ENCODE data around the gene PER2. TPM values are rescaled to one million over a fixed set of nuclear protein-coding genes. Genes with fewer than 3 reads are reported as not detected.

PER2 gene
- total RNA-seq, 6 experiments from 2014 or later: 4.3 to 5.7 (median 4.5) TPM

DNA sequence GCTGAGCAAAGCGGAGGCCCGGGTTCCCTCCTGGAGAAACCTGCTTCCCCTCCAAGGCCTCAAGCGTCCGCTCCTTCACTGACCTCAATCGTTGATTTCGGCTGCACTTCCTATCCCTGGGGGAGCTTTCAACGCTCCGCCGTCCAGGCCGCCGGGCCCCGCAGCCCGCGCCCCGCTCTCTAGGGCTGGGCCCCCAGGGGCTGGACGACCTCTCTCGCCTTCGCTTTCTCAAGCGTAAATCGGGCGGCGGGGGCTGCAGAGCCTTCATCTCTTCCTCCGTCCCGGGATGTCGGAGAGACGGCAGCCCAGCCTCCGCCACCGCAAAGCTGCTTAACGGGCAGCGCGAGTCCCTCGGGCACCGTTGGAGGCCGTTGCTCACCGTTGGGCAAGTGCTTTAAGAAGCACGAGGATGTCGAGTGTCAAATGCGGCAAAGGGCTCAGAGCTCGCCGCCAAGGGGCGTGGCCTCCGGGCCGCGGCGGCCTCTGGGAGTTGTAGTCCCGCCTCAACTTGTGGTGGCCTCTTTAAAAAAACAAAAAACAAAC, 57.1 kb downstream of the PER2 start:
- Mint-ChIP-seq H3K9me3 (no peaks in the 10 kb centered on the region), H3K27me3 (ENCODE audit: insufficient read depth) (peaks cover 60% of the 10 kb centered on the region)

DNA sequence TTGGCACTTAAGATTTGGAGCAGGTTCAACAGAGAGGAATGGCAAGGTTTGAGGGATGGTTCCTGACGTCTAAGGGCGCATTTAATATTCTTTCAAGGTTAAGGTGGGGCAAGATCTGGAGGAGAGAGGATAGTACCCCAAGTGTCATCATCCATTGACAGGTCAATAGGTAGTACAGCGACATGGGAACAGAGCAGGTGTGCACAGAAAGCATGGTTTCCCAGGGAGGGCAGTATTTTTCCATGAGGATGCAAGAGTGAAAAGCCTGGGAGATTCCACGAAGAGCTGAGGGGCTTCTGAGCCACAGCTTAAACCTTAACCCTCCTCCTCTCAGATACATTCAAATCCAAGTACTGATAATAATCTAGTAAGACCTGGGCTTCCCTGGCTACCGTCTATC, 57.7 kb downstream of the PER2 start:
- H3K4me3 Mint-ChIP-seq: no peak overlapping the region
- H3K9me3 Mint-ChIP-seq: no peaks in the 10 kb centered on the region
- TF ChIP-seq, protein P1, sequence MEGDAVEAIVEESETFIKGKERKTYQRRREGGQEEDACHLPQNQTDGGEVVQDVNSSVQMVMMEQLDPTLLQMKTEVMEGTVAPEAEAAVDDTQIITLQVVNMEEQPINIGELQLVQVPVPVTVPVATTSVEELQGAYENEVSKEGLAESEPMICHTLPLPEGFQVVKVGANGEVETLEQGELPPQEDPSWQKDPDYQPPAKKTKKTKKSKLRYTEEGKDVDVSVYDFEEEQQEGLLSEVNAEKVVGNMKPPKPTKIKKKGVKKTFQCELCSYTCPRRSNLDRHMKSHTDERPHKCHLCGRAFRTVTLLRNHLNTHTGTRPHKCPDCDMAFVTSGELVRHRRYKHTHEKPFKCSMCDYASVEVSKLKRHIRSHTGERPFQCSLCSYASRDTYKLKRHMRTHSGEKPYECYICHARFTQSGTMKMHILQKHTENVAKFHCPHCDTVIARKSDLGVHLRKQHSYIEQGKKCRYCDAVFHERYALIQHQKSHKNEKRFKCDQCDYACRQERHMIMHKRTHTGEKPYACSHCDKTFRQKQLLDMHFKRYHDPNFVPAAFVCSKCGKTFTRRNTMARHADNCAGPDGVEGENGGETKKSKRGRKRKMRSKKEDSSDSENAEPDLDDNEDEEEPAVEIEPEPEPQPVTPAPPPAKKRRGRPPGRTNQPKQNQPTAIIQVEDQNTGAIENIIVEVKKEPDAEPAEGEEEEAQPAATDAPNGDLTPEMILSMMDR (IDR thresholded peaks at IDR 0.05): no peak
- no peak overlapping the region for H3K27ac Mint-ChIP-seq
- DNase-seq: no peak
- peaks cover 61% of the 10 kb centered on the region for H3K27me3 Mint-ChIP-seq (ENCODE audit: insufficient read depth)
- peaks cover 8% of the 10 kb centered on the region for H3K36me3 Mint-ChIP-seq (ENCODE audit: low read depth)
- H3K4me1 Mint-ChIP-seq (ENCODE audit: low read depth): peaks cover 8% of the 10 kb centered on the region

More for the DNA sequence above, 57.1 kb downstream of the PER2 start:
- H3K4me3 Mint-ChIP-seq: no peak overlapping the region; the same call in 1 of the 2 replicates
- no peak overlapping the region for H3K27ac Mint-ChIP-seq
- TF ChIP-seq, protein P1 (IDR thresholded peaks at IDR 0.05): no peak
- H3K4me1 Mint-ChIP-seq (ENCODE audit: low read depth): peaks cover 9% of the 10 kb centered on the region
- H3K36me3 Mint-ChIP-seq (ENCODE audit: low read depth): peaks cover 8% of the 10 kb centered on the region
- DNase-seq: no peak

DNA sequence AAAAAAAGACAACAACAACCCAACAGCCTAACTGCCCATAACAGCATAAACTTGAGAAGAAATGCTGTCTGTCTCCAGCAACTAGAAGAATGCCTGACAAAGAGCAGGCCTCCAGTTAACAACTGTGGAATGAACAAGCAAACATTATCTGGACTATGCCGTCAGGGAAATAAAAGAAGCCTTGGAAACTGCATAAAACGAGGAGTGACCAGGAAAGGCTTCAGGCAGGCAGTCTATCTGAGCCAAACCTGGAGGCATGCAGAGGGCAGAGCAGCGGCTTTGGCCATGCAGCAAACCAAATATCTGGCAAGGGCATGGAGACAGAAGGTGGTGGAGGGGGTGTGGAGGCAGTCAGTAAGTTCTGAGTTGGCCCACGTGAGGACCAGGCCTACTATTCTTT, 59.7 kb downstream of the PER2 start:
- Mint-ChIP-seq H3K36me3 (ENCODE audit: low read depth) (peaks cover 8% of the 10 kb centered on the region), H3K9me3 (no peaks in the 10 kb centered on the region), H3K4me3 (no peak overlapping the region), H3K4me1 (ENCODE audit: low read depth) (no peaks in the 10 kb centered on the region; the same call in 1 of the 2 replicates), H3K27ac (no peak overlapping the region), H3K27me3 (ENCODE audit: insufficient read depth) (peaks cover 62% of the 10 kb centered on the region)
- no peak for DNase-seq
- TF ChIP-seq, protein P1 (IDR thresholded peaks at IDR 0.05): no peak

DNA sequence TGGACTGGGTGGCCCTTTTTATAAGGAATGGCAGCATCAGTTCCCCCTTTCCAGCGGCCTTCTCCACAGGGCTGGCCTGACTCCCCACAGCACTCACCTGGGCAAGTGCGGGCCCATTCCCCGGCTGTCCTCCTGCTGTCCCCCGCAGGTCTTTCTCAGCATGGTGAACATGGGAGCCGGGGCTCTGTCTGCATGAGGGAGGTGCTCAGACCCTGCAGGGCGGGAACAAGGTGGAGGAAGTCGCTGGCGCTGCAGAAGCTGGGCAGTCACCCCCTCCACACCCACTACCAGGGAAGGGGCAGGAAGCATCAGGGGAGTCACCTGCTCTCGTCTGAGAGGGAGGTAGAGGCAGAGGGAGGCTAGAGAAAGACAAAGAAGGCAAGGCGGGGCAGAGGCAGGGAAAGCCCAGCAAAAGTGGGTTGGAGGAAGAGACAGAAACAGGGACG, 60.8 kb downstream of the PER2 start:
- TF ChIP-seq, protein P1 (IDR thresholded peaks at IDR 0.05): no peak
- H3K4me1 Mint-ChIP-seq (ENCODE audit: low read depth): no peaks in the 10 kb centered on the region; the same call in 1 of the 2 replicates
- DNase-seq: no peak
- H3K27ac Mint-ChIP-seq: no peak overlapping the region
- no peak overlapping the region for H3K4me3 Mint-ChIP-seq
- H3K36me3 Mint-ChIP-seq (ENCODE audit: low read depth): peaks cover 8% of the 10 kb centered on the region
- H3K27me3 Mint-ChIP-seq (ENCODE audit: insufficient read depth): peaks cover 59% of the 10 kb centered on the region
- no peaks in the 10 kb centered on the region for H3K9me3 Mint-ChIP-seq

DNA sequence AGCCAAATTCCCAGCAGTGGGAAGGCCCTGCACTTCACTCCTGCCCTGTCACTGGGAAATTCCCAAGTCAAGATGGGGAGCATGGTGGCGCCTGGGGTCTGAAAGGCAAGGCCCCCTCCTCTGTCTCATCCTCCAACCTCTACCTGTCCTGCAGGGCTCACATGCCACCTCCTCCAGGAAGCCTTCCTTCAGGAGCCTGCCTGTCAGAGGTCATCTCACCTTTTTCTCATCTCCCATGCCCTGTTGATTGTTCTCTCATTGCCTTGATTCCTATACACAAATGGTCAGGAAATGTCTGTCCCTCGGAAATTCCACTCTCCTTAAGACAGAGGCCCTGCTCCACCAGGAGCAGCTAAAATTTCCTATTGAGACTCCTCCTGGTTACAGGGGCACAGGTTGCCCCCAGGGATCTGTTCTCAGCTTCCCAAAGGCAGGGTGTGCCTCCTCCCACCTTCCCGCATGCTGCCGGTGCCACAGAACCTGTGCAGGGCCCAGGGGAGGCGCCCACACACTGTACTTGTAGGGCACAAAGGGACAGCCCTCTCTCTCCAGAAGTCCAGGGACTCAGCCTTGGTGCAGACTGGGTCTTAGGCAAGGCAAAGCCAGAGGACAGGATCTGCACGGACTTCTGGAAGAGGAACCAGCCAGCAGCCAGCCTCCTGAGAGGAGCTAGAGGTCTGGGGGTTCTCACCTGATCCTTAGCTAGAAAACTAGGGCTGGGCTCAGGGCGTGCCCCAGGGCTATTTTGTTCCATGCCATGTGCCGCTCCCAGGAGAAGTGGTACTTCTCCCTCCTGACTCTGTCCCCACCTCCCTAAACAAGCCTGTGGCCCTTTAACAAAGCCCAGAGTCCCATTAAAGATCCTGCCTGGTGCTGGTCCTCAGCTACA, 61.5 kb downstream of the PER2 start:
- Mint-ChIP-seq H3K4me3 (no peak overlapping the region), H3K27me3 (ENCODE audit: insufficient read depth) (peaks cover 57% of the 10 kb centered on the region), H3K27ac (no peak overlapping the region), H3K9me3 (no peaks in the 10 kb centered on the region), H3K4me1 (ENCODE audit: low read depth) (no peaks in the 10 kb centered on the region; the same call in 1 of the 2 replicates), H3K36me3 (ENCODE audit: low read depth) (peaks cover 3% of the 10 kb centered on the region)
- DNase-seq: no peak
- TF ChIP-seq, protein P1 (IDR thresholded peaks at IDR 0.05): no peak
